ENCODE results near the gene GTF2A1. TPM values are rescaled to one million over a fixed set of nuclear protein-coding genes. Genes with fewer than 3 reads are reported as not detected.

The GTF2A1 gene
- total RNA-seq (2021) (52.3 and 54.3 TPM in 2 replicates), Bru-seq, nascent RNA (percentile 88 among the genes with signal in this experiment), BruChase-seq, experiment 1, labeled RNA remaining after a 2-hour chase (percentile 91 among the genes with signal in this experiment), BruChase-seq, experiment 2, labeled RNA remaining after a 6-hour chase (percentile 95 among the genes with signal in this experiment)
- long read RNA-seq, partial matches to known transcripts = 0 of 8 reads
- long read RNA-seq, other reads (novel, unspliced or antisense) = 7 of 8 reads

- Histone ChIP-seq H3K4me1 (ENCODE audit: insufficient read depth, low read length, poor library complexity, severe bottlenecking) (peaks cover 15% of the 10 kb centered on the region), H3K27me3 (replicated peaks; ENCODE audit: insufficient read depth, low read depth, low read length, poor library complexity) (no peaks in the 10 kb centered on the region), H3K36me3 (ENCODE audit: insufficient read depth, low read length, poor library complexity, severe bottlenecking) (peaks cover 2% of the 10 kb centered on the region), H3K9me3 (ENCODE audit: low read depth, low read length, poor library complexity, severe bottlenecking) (no peaks in the 10 kb centered on the region), H3K27ac (ENCODE audit: low read depth, low read length, poor library complexity, severe bottlenecking) (peak within 1 kb of the TSS; percentile 99), H3K4me3 (ENCODE audit: low read depth, low read length, poor library complexity, severe bottlenecking) (peak within 1 kb of the TSS; percentile 82)
- POLR2A ChIA-PET (ENCODE audit: low non-redundant PET) = interaction anchor here (0.6 to 0.7 kb wide), 2 partner anchors 67 to 245 kb away, joined by 3 read pairs; no protein-coding TSS in a partner anchor
- intact Hi-C loops (cut with micrococcal nuclease; ENCODE audit: unreplicated experiment) = no loop called here
- DNase-seq (ENCODE audit: low spot score) = peak; percentile 97
- CTCF ChIA-PET = interaction anchor here (0.7 kb wide), 1 partner anchor 237 kb away, joined by 3 read pairs; no protein-coding TSS in a partner anchor
- no TSS peak for BruUV-seq (replicated peaks)
- no peak for TF ChIP-seq EZH2 (IDR thresholded peaks at IDR 0.05; ENCODE audit: borderline replicate concordance, low read depth, low read length, poor library complexity, severe bottlenecking)
These were observed at the start of gene GTF2A1 for GRCh38 chr14:81220830-81221578. GTF2A1 (minus strand) TSS chr14:81220959; CDS start chr14:81220518, 441 bp downstream.

GRCh38 chr14:81269979-81270375 is 49.2 kb upstream of the GTF2A1 start:
- H3K27me3 ChIP-seq (replicated peaks; ENCODE audit: insufficient read depth, low read depth, low read length, poor library complexity) = no peaks in the 10 kb centered on the region
- no peaks in the 10 kb centered on the region for H3K4me1 ChIP-seq (ENCODE audit: insufficient read depth, low read length, poor library complexity, severe bottlenecking)
- no peaks in the 10 kb centered on the region for H3K36me3 ChIP-seq (ENCODE audit: insufficient read depth, low read length, poor library complexity, severe bottlenecking)
- no peak for DNase-seq (ENCODE audit: low spot score)
- no peak overlapping the region for H3K4me3 ChIP-seq (ENCODE audit: low read depth, low read length, poor library complexity, severe bottlenecking)
- POLR2A ChIA-PET (ENCODE audit: low non-redundant PET) = no interaction called here
- no peak overlapping the region for H3K27ac ChIP-seq (ENCODE audit: low read depth, low read length, poor library complexity, severe bottlenecking)
- no TSS peak for BruUV-seq (replicated peaks)
- intact Hi-C loops (cut with micrococcal nuclease; ENCODE audit: unreplicated experiment) = loop anchor here (1.0 kb wide), 2 partner anchors 183 to 194 kb away; no protein-coding TSS in a partner anchor
- TF ChIP-seq EZH2 (IDR thresholded peaks at IDR 0.05; ENCODE audit: borderline replicate concordance, low read depth, low read length, poor library complexity, severe bottlenecking) (no peak), CTCF (conservative IDR thresholded peaks at IDR 0.05; ENCODE audit: low read depth, low read length) (no peak)
- H3K9me3 ChIP-seq (ENCODE audit: low read depth, low read length, poor library complexity, severe bottlenecking) = no peaks in the 10 kb centered on the region
- CTCF ChIA-PET = interaction anchor here (1.0 to 2.3 kb wide), 4 partner anchors 179 to 194 kb away, joined by 3 to 23 read pairs (median 5); no protein-coding TSS in a partner anchor

GRCh38 chr14:81269100-81269978 is 48.6 kb upstream of the GTF2A1 start:
- ChIA-PET POLR2A (ENCODE audit: low non-redundant PET) (no interaction called here), CTCF (interaction anchor here (0.6 to 2.3 kb wide), 6 partner anchors 180 to 208 kb away, joined by 3 to 23 read pairs (median 4); no protein-coding TSS in a partner anchor)
- no peaks in the 10 kb centered on the region for H3K36me3 ChIP-seq (ENCODE audit: insufficient read depth, low read length, poor library complexity, severe bottlenecking)
- no TSS peak for BruUV-seq (replicated peaks)
- no peaks in the 10 kb centered on the region for H3K27me3 ChIP-seq (replicated peaks; ENCODE audit: insufficient read depth, low read depth, low read length, poor library complexity)
- no peak overlapping the region for H3K4me3 ChIP-seq (ENCODE audit: low read depth, low read length, poor library complexity, severe bottlenecking)
- H3K9me3 ChIP-seq (ENCODE audit: low read depth, low read length, poor library complexity, severe bottlenecking) = no peaks in the 10 kb centered on the region
- peak; percentile 69 for DNase-seq (ENCODE audit: low spot score)
- no peak overlapping the region for H3K27ac ChIP-seq (ENCODE audit: low read depth, low read length, poor library complexity, severe bottlenecking)
- intact Hi-C loops (cut with micrococcal nuclease; ENCODE audit: unreplicated experiment) = loop anchor here (1.0 kb wide), 2 partner anchors 184 to 195 kb away; no protein-coding TSS in a partner anchor
- no peaks in the 10 kb centered on the region for H3K4me1 ChIP-seq (ENCODE audit: insufficient read depth, low read length, poor library complexity, severe bottlenecking)
- TF ChIP-seq CTCF (conservative IDR thresholded peaks at IDR 0.05; ENCODE audit: low read depth, low read length) = peak; percentile 75
- no peak for TF ChIP-seq EZH2 (IDR thresholded peaks at IDR 0.05; ENCODE audit: borderline replicate concordance, low read depth, low read length, poor library complexity, severe bottlenecking)
